SU-DHL-6 (cell line): ENCODE data around the gene HAPLN2.

Experiments used
- EZH2phosphoT487 ChIP-seq: fragments of 200-600 bp; sonication (generic), shearing (Covaris generic); conservative IDR thresholded peaks from 2 replicates; pipeline ENCODE4 v1.6.1; 2018; ENCODE audit warnings: mild to moderate bottlenecking, antibody characterized with exemption, low read length, moderate library complexity, mixed read lengths
- TF ChIP-seq, protein P1 (sequence below): fragments of 200-600 bp; sonication (generic); IDR thresholded peaks from one replicate; pipeline ENCODE4 v1.5.1; 2017; ENCODE audit warnings: antibody characterized with exemption, mild to moderate bottlenecking, low read length, moderate library complexity; ENCODE audit not compliant: insufficient read depth, poor library complexity, severe bottlenecking

DNA sequence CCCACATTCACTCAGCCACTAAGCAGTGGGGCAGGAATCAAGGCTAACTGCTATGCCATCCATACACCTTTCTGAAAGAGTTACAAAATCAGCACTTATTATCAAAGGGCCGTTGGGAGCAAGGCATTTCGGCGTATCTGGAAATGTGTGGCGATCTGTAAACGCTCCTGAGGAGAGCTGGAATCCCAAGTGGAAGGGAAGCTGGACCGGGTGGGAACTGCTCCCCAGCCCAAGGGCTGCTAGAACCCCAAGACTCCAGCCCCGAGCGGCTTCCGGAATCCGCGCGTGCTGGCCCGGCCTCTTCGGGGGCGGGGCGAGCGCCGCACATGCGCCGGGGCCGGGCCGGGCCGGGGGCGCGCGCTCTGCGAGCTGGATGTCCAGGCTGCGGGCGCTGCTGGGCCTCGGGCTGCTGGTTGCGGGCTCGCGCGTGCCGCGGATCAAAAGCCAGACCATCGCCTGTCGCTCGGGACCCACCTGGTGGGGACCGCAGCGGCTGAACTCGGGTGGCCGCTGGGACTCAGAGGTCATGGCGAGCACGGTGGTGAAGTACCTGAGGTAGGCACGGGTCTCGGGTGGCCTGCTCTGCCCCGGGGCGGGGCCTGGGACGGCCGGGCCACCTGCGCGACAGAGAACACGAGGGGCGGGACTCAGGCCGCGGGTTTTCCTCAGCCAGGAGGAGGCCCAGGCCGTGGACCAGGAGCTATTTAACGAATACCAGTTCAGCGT lies 27.6 kb upstream of the HAPLN2 start, which contains the start of gene NAXE:
- TF ChIP-seq, protein P1, sequence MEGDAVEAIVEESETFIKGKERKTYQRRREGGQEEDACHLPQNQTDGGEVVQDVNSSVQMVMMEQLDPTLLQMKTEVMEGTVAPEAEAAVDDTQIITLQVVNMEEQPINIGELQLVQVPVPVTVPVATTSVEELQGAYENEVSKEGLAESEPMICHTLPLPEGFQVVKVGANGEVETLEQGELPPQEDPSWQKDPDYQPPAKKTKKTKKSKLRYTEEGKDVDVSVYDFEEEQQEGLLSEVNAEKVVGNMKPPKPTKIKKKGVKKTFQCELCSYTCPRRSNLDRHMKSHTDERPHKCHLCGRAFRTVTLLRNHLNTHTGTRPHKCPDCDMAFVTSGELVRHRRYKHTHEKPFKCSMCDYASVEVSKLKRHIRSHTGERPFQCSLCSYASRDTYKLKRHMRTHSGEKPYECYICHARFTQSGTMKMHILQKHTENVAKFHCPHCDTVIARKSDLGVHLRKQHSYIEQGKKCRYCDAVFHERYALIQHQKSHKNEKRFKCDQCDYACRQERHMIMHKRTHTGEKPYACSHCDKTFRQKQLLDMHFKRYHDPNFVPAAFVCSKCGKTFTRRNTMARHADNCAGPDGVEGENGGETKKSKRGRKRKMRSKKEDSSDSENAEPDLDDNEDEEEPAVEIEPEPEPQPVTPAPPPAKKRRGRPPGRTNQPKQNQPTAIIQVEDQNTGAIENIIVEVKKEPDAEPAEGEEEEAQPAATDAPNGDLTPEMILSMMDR: no peak
- TF ChIP-seq EZH2phosphoT487: no peak
